Measurements from ENCODE around the gene MICA.

DNA sequence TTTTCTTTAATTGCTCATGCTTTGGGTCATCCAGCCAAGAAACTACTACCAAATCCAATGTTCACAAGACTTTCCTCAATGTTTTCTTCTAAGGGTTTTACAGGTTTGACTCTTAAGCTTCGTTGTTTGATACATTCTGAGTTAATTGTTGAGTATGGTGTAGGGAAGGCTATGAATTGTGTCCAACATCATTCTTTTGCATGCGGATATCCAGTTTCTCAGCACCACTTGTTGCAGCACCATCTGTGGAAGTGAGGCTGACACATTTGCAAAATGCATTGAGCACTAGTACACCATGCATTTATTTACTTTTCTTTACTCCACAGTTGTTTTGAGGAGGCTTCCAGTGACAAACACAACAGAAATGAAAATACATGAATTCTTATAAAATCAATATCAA, 17.2 kb downstream of the MICA start:
- TF ChIP-seq, protein P1, sequence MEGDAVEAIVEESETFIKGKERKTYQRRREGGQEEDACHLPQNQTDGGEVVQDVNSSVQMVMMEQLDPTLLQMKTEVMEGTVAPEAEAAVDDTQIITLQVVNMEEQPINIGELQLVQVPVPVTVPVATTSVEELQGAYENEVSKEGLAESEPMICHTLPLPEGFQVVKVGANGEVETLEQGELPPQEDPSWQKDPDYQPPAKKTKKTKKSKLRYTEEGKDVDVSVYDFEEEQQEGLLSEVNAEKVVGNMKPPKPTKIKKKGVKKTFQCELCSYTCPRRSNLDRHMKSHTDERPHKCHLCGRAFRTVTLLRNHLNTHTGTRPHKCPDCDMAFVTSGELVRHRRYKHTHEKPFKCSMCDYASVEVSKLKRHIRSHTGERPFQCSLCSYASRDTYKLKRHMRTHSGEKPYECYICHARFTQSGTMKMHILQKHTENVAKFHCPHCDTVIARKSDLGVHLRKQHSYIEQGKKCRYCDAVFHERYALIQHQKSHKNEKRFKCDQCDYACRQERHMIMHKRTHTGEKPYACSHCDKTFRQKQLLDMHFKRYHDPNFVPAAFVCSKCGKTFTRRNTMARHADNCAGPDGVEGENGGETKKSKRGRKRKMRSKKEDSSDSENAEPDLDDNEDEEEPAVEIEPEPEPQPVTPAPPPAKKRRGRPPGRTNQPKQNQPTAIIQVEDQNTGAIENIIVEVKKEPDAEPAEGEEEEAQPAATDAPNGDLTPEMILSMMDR (IDR thresholded peaks at IDR 0.05; ENCODE audit: insufficient read depth, low read depth, low read length): no peak
- TF ChIP-seq EZH2 (IDR thresholded peaks at IDR 0.05; ENCODE audit: insufficient read depth, low read length): no peak

Measured in astrocyte (in vitro differentiated cells and primary cell).